Activated CD4-positive, alpha-beta memory T cell treated with anti-CD3 and anti-CD28 coated beads for 36 hours (primary cell): ENCODE measurements around the gene CDKN2B-AS1. TPM values are rescaled to one million over a fixed set of nuclear protein-coding genes. Genes with fewer than 3 reads are reported as not detected.

Experiments used
- CTCF ChIA-PET: fragments of 350-600 bp; sonication (Branson Sonifier 250); formaldehyde crosslinking; loops from one replicate; lab custom pipeline; 2021; ENCODE audit warnings: antibody characterized with exemption, inconsistent platforms; lab: Charles Lee
- POLR2A ChIA-PET: fragments of 350-600 bp; sonication (Branson Sonifier 250); formaldehyde crosslinking; loops from one replicate; lab custom pipeline; 2021; ENCODE audit warnings: antibody characterized with exemption; lab: Charles Lee
- DNase-seq: peaks from one replicate; pipeline ENCODE4 v3.0.0-alpha.2; 2020
- H3K27ac Mint-ChIP-seq: one replicate; pipeline ENCODE4 v1.8.0; 2021; ENCODE audit warnings: mixed read lengths
- H3K27me3 Mint-ChIP-seq: one replicate; pipeline ENCODE4 v1.8.0; 2021; ENCODE audit warnings: mixed read lengths
- H3K36me3 Mint-ChIP-seq: one replicate; pipeline ENCODE4 v1.8.0; 2021; ENCODE audit warnings: mixed read lengths
- H3K4me1 Mint-ChIP-seq: one replicate; pipeline ENCODE4 v1.8.0; 2021; ENCODE audit warnings: low read depth, mixed read lengths
- H3K4me3 Mint-ChIP-seq: one replicate; pipeline ENCODE4 v1.8.0; 2021; ENCODE audit warnings: mild to moderate bottlenecking, mixed read lengths
- H3K9me3 Mint-ChIP-seq: one replicate; pipeline ENCODE4 v1.8.0; 2021; ENCODE audit warnings: mixed read lengths
- intact Hi-C: fragments of 100-400 bp; cut with micrococcal nuclease; formaldehyde crosslinking; loops from one replicate; pipeline ENCODE4 v1.15.1; 2023
- total RNA-seq, 2 experiments: library from RNA; stranded (reverse); gene quantifications; one replicate each; pipeline ENCODE4 v1.2.3, GENCODE V29; 2021

Gene CDKN2B-AS1
- total RNA-seq, 2 experiments from 2014 or later: 0.59 to 0.87 TPM

- ChIA-PET POLR2A (no interaction called here), CTCF (interaction anchor here (1.2 to 6.2 kb wide), 4 partner anchors 11 to 171 kb away, joined by 5 to 41 read pairs (median 10); partner anchors contain the start of genes CDKN2A, CDKN2B and CDKN2B-AS1)
- Mint-ChIP-seq H3K27ac (no peak overlapping the region), H3K36me3 (no peaks in the 10 kb centered on the region), H3K4me3 (no peak overlapping the region), H3K4me1 (peaks cover 2% of the 10 kb centered on the region), H3K9me3 (no peaks in the 10 kb centered on the region), H3K27me3 (peaks cover 42% of the 10 kb centered on the region)
- no peak for DNase-seq
- intact Hi-C loops: no loop called here
Observed at GRCh38 chr9:21983561-21983935, 11.0 kb upstream of the CDKN2B-AS1 start.

- Mint-ChIP-seq H3K4me3 (no peak overlapping the region), H3K27ac (no peak overlapping the region), H3K4me1 (peaks cover 2% of the 10 kb centered on the region), H3K27me3 (peaks cover 40% of the 10 kb centered on the region), H3K36me3 (no peaks in the 10 kb centered on the region), H3K9me3 (no peaks in the 10 kb centered on the region)
- DNase-seq: no peak
- intact Hi-C loops: no loop called here
- ChIA-PET CTCF (interaction anchor here (6.2 kb wide), 1 partner anchor 25 kb away, joined by 41 read pairs; the partner anchor contains the start of gene CDKN2B), POLR2A (no interaction called here)
Observed at GRCh38 chr9:21984101-21984500, 10.5 kb upstream of the CDKN2B-AS1 start.

GRCh38 chr9:21985964-21986667 lies 8.5 kb upstream of the CDKN2B-AS1 start:
- DNase-seq: no peak
- ChIA-PET POLR2A (interaction anchor here (1.3 kb wide), 1 partner anchor 9 kb away, joined by 5 read pairs; the partner anchor contains the start of gene CDKN2B-AS1), CTCF (interaction anchor here (0.6 to 6.2 kb wide), 6 partner anchors 21 to 172 kb away, joined by 3 to 41 read pairs (median 3); partner anchors contain the start of gene CDKN2B)
- Mint-ChIP-seq H3K27me3 (peaks cover 40% of the 10 kb centered on the region), H3K27ac (no peak overlapping the region), H3K4me3 (no peak overlapping the region), H3K36me3 (no peaks in the 10 kb centered on the region), H3K4me1 (peaks cover 2% of the 10 kb centered on the region), H3K9me3 (no peaks in the 10 kb centered on the region)
- intact Hi-C loops: no loop called here

GRCh38 chr9:21988056-21988990 lies 6.3 kb upstream of the CDKN2B-AS1 start:
- DNase-seq: no peak
- peaks cover 5% of the 10 kb centered on the region for H3K4me1 Mint-ChIP-seq
- intact Hi-C loops: no loop called here
- no peaks in the 10 kb centered on the region for H3K36me3 Mint-ChIP-seq
- no peak overlapping the region for H3K4me3 Mint-ChIP-seq
- POLR2A ChIA-PET: no interaction called here
- no peak overlapping the region for H3K27ac Mint-ChIP-seq
- H3K27me3 Mint-ChIP-seq: peaks cover 29% of the 10 kb centered on the region
- CTCF ChIA-PET: interaction anchor here (0.9 kb wide), 1 partner anchor 20 kb away, joined by 5 read pairs; no protein-coding TSS in a partner anchor
- no peaks in the 10 kb centered on the region for H3K9me3 Mint-ChIP-seq

- H3K4me3 Mint-ChIP-seq: no peak overlapping the region
- H3K4me1 Mint-ChIP-seq: peaks cover 11% of the 10 kb centered on the region
- peaks cover 23% of the 10 kb centered on the region for H3K27me3 Mint-ChIP-seq
- intact Hi-C loops: no loop called here
- CTCF ChIA-PET: interaction anchor here (0.9 to 1.2 kb wide), 2 partner anchors 14 to 19 kb away, joined by 3 to 5 read pairs; no protein-coding TSS in a partner anchor
- no peaks in the 10 kb centered on the region for H3K36me3 Mint-ChIP-seq
- no peak overlapping the region for H3K27ac Mint-ChIP-seq
- no peak for DNase-seq
- no peaks in the 10 kb centered on the region for H3K9me3 Mint-ChIP-seq
- POLR2A ChIA-PET: no interaction called here
Observed at GRCh38 chr9:21989440-21990189, 5.0 kb upstream of the CDKN2B-AS1 start.

- Mint-ChIP-seq H3K4me3 (no peak overlapping the region), H3K9me3 (no peaks in the 10 kb centered on the region), H3K27ac (no peak overlapping the region), H3K4me1 (peaks cover 12% of the 10 kb centered on the region), H3K36me3 (no peaks in the 10 kb centered on the region), H3K27me3 (peaks cover 25% of the 10 kb centered on the region)
- ChIA-PET CTCF (interaction anchor here (0.7 to 11.0 kb wide), 5 partner anchors 15 to 128 kb away, joined by 3 to 88 read pairs (median 5); partner anchors contain the start of gene CDKN2B), POLR2A (no interaction called here)
- intact Hi-C loops: no loop called here
- no peak for DNase-seq
Observed at GRCh38 chr9:21991072-21991959, 3.3 kb upstream of the CDKN2B-AS1 start.

- POLR2A ChIA-PET: no interaction called here
- intact Hi-C loops: no loop called here
- Mint-ChIP-seq H3K27ac (no peak overlapping the region), H3K27me3 (peaks cover 25% of the 10 kb centered on the region), H3K4me1 (peaks cover 11% of the 10 kb centered on the region), H3K4me3 (peak overlapping the region; percentile 86), H3K36me3 (no peaks in the 10 kb centered on the region), H3K9me3 (no peaks in the 10 kb centered on the region)
- CTCF ChIA-PET: interaction anchor here (0.7 to 11.0 kb wide), 4 partner anchors 16 to 179 kb away, joined by 3 to 88 read pairs (median 10); partner anchors contain the start of gene CDKN2B
- no peak for DNase-seq
Observed at GRCh38 chr9:21993007-21993406, 1.6 kb upstream of the CDKN2B-AS1 start.

GRCh38 chr9:21993893-21994555 lies 567 bp upstream of the CDKN2B-AS1 start, which contains the start of gene CDKN2A:
CDKN2A (minus strand) TSS chr9:21994392.
- ChIA-PET CTCF (interaction anchor here (1.0 to 11.0 kb wide), 6 partner anchors 11 to 250 kb away, joined by 5 to 88 read pairs (median 8); partner anchors contain the start of gene CDKN2B), POLR2A (interaction anchor here (1.0 to 1.5 kb wide), 3 partner anchors 7 to 118 kb away, joined by 3 to 5 read pairs (median 3); no protein-coding TSS in a partner anchor)
- Mint-ChIP-seq H3K36me3 (no peaks in the 10 kb centered on the region), H3K27me3 (peaks cover 18% of the 10 kb centered on the region), H3K4me1 (peaks cover 11% of the 10 kb centered on the region), H3K27ac (peak within 1 kb of the TSS; percentile 75), H3K4me3 (peak within 1 kb of the TSS; percentile 86), H3K9me3 (no peaks in the 10 kb centered on the region)
- intact Hi-C loops: loop anchor here (1.0 to 2.0 kb wide), 5 partner anchors 14 to 181 kb away; no protein-coding TSS in a partner anchor
- peak; percentile 59 for DNase-seq

- CTCF ChIA-PET: interaction anchor here (1.0 to 11.0 kb wide), 9 partner anchors 12 to 249 kb away, joined by 3 to 88 read pairs (median 5); partner anchors contain the start of gene CDKN2B
Observed at GRCh38 chr9:21995006-21995665, 545 bp downstream of the CDKN2B-AS1 start.

More at GRCh38 chr9:21995006-21995665, 545 bp downstream of the CDKN2B-AS1 start:
- DNase-seq: peak; percentile 87
- intact Hi-C loops: loop anchor here (2.0 to 5.0 kb wide), 2 partner anchors 30 to 42 kb away; no protein-coding TSS in a partner anchor
- H3K27ac Mint-ChIP-seq: peak overlapping the region; percentile 75
- H3K4me3 Mint-ChIP-seq: peak overlapping the region; percentile 86
- POLR2A ChIA-PET: interaction anchor here (0.7 to 1.5 kb wide), 3 partner anchors 8 to 55 kb away, joined by 3 to 5 read pairs (median 4); no protein-coding TSS in a partner anchor
- H3K36me3 Mint-ChIP-seq: no peaks in the 10 kb centered on the region
- H3K4me1 Mint-ChIP-seq: peaks cover 11% of the 10 kb centered on the region
- H3K27me3 Mint-ChIP-seq: peaks cover 17% of the 10 kb centered on the region
- no peaks in the 10 kb centered on the region for H3K9me3 Mint-ChIP-seq
